ENCODE measurements around the gene BCDIN3D.

- no peak for TF ChIP-seq TAF1 (IDR thresholded peaks at IDR 0.05; ENCODE audit: borderline replicate concordance, insufficient read depth, low read length)
- TF ChIP-seq POLR2AphosphoS5 (IDR thresholded peaks at IDR 0.05; ENCODE audit: low read depth, low read length): no peak
- TF ChIP-seq SIN3A (IDR thresholded peaks at IDR 0.05; ENCODE audit: borderline replicate concordance, insufficient read depth, low read length): no peak
- no peak for TF ChIP-seq REST (IDR thresholded peaks at IDR 0.05; ENCODE audit: insufficient read depth in 1 of 2, low read depth in 2 of 2, low read length in 2 of 2)
- TF ChIP-seq FOXP2 (optimal IDR thresholded peaks at IDR 0.05; ENCODE audit: borderline replicate concordance, extremely low read depth, extremely low read length, insufficient read depth): no peak
Observed at GRCh38 chr12:49790741-49791555, 52.0 kb downstream of the BCDIN3D start.
